ENCODE results near the gene TKT.

- no peak for TF ChIP-seq CTCF (IDR thresholded peaks at IDR 0.05)
- no peak for TF ChIP-seq POLR2A (IDR thresholded peaks at IDR 0.05)
Measured at GRCh38 chr3:53264718-53265117, 8.9 kb upstream of the TKT start.

Measured in testis (tissue), 2 donors.